B cell (primary cell): ENCODE measurements around the gene SLC35G3.

ENCODE experiments used
- CTCF ChIP-seq: fragments of 200-600 bp; IDR thresholded peaks from one replicate; pipeline ENCODE4 v1.8.0; 2022; ENCODE audit warnings: antibody characterized with exemption, mild to moderate bottlenecking
- EZH2 ChIP-seq: IDR thresholded peaks from 2 replicates; pipeline ENCODE4 v1.6.1; 2012; ENCODE audit warnings: borderline replicate concordance, low read depth, mild to moderate bottlenecking, moderate library complexity, low read length; ENCODE audit not compliant: insufficient read depth, poor library complexity, severe bottlenecking

GRCh38 chr17:35192708-35193107 lies 1.5 kb downstream of the SLC35G3 start:
- TF ChIP-seq EZH2 (no peak), CTCF (no peak)
